Tibial nerve (tissue), 4 donors: Measurements from ENCODE around the gene PANK4. TPM values are rescaled to one million over a fixed set of nuclear protein-coding genes. Genes with fewer than 3 reads are reported as not detected.
A peak's percentile ranks its signal among the peaks of the same experiment; 100 is the strongest.

Experiments used
- DNase-seq, 2 donors: peaks; one replicate each; pipeline ENCODE4 v3.0.0-alpha.2; 2019; ENCODE audit warnings: low spot score in 2 of 2
- H3K27ac ChIP-seq, 4 donors: fragments of 200-600 bp; sonication (generic) in 3 of 4; one replicate each; pipeline ENCODE4 v1.5.1; 2017 to 2019; ENCODE audit warnings: mild to moderate bottlenecking in 1 of 4
- H3K27me3 ChIP-seq, 2 donors: fragments of 200-600 bp; sonication (generic) in 1 of 2; one replicate each; pipeline versions ENCODE4 v1.5.1 to v1.6.0; 2017 to 2019
- H3K36me3 ChIP-seq, 3 donors: fragments of 200-600 bp; sonication (generic); one replicate each; pipeline ENCODE4 v1.5.1; 2018 to 2019
- H3K4me1 ChIP-seq, 4 donors: fragments of 200-600 bp; sonication (generic) in 3 of 4; one replicate each; pipeline ENCODE4 v1.5.1; 2017 to 2019
- H3K4me3 ChIP-seq, 4 donors: fragments of 200-600 bp; sonication (generic) in 3 of 4; one replicate each; pipeline ENCODE4 v1.5.1; 2017 to 2019; ENCODE audit warnings: mild to moderate bottlenecking in 1 of 4, moderate library complexity in 1 of 4
- H3K9me3 ChIP-seq, 4 donors: fragments of 200-600 bp; sonication (generic) in 3 of 4; one replicate each; pipeline ENCODE4 v1.5.1; 2017 to 2019
- EP300 ChIP-seq, 2 donors: sonication (generic); formaldehyde crosslinking; IDR thresholded peaks; one replicate each; pipeline ENCODE4 v1.6.1; 2017; ENCODE audit warnings: antibody characterized with exemption in 2 of 2, mild to moderate bottlenecking in 1 of 2
- POLR2A ChIP-seq, 2 donors: fragments of 450-650 bp; IDR thresholded peaks; one replicate each; pipeline ENCODE4 v1.6.1; 2017; ENCODE audit warnings: antibody characterized with exemption in 2 of 2, mild to moderate bottlenecking in 2 of 2, moderate library complexity in 2 of 2
- WGBS, 2 donors: methylation state at CpG; one replicate each; pipeline ENCODE4 v1.1.5; 2018; 5-methylcytosine and 5-hydroxymethylcytosine counted together
- total RNA-seq, 4 donors: library from RNA; depleted of rRNA; stranded (reverse); fragments of >200 nt; gene quantifications; one replicate each; pipeline ENCODE4 v1.1.0, GENCODE V29; 2016
- TF ChIP-seq, protein P1 (sequence below), 5 experiments: fragments of 200-600 bp in 3 of 5; fragments of 450-650 bp in 2 of 5; sonication (generic) in 3 of 5; IDR thresholded peaks; one replicate each; pipeline ENCODE4 v1.5.1; 2016 to 2019; ENCODE audit warnings: antibody characterized with exemption in 5 of 5, mild to moderate bottlenecking in 3 of 5, moderate library complexity in 2 of 5

PANK4 gene
- total RNA-seq, 4 donors from 2014 or later: 14.2 to 50.0 (median 38.1) TPM

DNA sequence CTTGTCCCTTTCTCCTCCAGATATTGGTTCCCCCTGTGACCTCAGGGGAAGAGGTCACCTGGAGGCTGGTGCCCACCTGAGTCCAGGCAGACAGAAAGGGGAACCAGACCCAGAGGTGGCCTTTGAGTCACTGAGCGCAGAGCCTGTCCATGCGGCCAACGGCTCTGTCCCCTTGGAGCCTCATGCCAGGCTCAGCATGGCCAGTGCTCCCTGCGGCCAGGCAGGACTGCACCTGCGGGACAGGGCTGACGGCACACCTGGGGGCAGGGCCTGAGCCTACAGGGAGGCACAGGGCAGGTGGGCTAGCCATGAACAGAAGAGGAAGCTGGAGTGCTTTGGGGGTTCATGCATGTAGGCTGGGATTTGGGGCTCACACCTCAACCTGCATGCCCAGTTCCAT, 32.5 kb upstream of the PANK4 start:
- H3K36me3 ChIP-seq: peaks cover 0 to 63% (median 3%) of the 10 kb centered on the region in 3 donors
- no peaks in the 10 kb centered on the region for H3K27me3 ChIP-seq
- TF ChIP-seq, protein P1, sequence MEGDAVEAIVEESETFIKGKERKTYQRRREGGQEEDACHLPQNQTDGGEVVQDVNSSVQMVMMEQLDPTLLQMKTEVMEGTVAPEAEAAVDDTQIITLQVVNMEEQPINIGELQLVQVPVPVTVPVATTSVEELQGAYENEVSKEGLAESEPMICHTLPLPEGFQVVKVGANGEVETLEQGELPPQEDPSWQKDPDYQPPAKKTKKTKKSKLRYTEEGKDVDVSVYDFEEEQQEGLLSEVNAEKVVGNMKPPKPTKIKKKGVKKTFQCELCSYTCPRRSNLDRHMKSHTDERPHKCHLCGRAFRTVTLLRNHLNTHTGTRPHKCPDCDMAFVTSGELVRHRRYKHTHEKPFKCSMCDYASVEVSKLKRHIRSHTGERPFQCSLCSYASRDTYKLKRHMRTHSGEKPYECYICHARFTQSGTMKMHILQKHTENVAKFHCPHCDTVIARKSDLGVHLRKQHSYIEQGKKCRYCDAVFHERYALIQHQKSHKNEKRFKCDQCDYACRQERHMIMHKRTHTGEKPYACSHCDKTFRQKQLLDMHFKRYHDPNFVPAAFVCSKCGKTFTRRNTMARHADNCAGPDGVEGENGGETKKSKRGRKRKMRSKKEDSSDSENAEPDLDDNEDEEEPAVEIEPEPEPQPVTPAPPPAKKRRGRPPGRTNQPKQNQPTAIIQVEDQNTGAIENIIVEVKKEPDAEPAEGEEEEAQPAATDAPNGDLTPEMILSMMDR (IDR thresholded peaks at IDR 0.05): no peak
- TF ChIP-seq EP300 (IDR thresholded peaks at IDR 0.05): no peak
- no peak for TF ChIP-seq POLR2A (IDR thresholded peaks at IDR 0.05)
- H3K9me3 ChIP-seq: no peaks in the 10 kb centered on the region
- no peak overlapping the region for H3K27ac ChIP-seq
- peaks cover 0 to 44% (median 25%) of the 10 kb centered on the region in 4 donors for H3K4me1 ChIP-seq
- H3K4me3 ChIP-seq: no peak overlapping the region
- WGBS, 2 donors: 90 to 100% methylated on average over 2 to 6 of the region's 6 CpGs
- no peak for DNase-seq

DNA sequence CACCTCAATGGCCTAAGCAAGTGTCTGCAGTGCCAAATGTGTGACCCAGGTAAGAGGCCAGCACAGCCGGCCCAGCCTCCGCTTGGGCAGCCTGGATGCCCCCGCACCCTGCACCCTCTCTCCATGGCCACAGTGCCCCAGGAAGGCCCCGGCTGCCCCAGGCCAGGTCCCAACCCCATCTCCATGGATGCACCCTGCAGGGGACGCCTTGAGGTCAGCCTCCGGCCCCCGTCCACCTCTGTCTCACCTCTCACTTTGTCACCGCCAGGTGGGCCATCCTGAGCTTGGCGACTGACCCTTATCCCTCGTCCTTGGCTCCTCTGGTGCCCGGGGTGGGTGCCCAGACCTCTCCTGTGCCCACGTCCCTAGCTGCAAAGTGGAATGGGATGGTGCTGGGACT, 32.0 kb upstream of the PANK4 start:
- no peak for DNase-seq
- no peak overlapping the region for H3K4me3 ChIP-seq
- H3K4me1 ChIP-seq: peaks cover 0 to 44% (median 25%) of the 10 kb centered on the region in 4 donors
- no peaks in the 10 kb centered on the region for H3K9me3 ChIP-seq
- H3K27ac ChIP-seq: no peak overlapping the region
- peaks cover 0 to 58% (median 3%) of the 10 kb centered on the region in 3 donors for H3K36me3 ChIP-seq
- 91% methylated on average over 10 to 11 of the region's 12 CpGs for WGBS, 2 donors
- H3K27me3 ChIP-seq: no peaks in the 10 kb centered on the region
- TF ChIP-seq POLR2A (IDR thresholded peaks at IDR 0.05) (no peak), EP300 (IDR thresholded peaks at IDR 0.05) (no peak)
- TF ChIP-seq, protein P1 (IDR thresholded peaks at IDR 0.05): no peak

DNA sequence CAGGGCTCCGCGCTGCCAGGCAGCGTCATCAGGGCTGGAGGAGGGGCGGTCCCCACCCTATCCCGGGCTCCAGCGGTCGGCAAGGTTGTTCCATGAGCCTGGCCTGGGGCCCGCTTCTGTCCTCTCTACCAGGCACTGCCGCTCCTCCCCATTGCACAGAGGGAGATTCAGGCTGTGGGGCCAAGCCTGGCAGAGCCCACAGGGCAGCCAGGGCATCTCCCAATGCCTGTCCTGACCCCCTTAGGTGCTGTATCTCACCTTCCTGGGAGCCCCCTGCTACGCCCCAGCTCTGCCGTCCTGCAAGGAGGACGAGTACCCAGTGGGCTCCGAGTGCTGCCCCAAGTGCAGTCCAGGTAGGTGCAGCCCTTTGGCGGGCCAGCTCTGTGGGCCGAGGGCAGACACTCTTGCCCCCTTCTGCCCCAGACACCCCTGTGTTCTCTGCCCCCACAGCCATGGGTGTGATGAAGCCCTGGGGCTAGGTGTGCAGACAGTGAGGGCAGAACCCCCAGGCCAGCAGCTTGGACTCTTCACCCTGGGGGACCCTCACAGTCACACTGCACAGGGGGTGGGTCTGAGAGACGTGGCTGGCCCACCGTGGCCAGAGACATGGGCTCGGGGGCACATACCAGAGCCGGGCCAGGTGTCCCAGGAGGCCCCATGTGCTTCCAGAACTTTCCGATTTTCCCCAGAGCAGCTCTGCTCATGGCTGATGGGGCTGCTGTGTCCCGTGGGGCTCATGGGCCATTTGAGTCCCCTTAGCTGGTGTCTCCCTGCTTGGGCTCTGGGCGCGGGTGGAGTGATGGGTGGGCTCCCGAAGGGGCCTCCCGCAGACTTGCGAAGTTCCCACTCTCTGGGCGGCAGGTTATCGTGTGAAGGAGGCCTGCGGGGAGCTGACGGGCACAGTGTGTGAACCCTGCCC, 31.3 kb upstream of the PANK4 start:
- TF ChIP-seq POLR2A (IDR thresholded peaks at IDR 0.05): no peak
- TF ChIP-seq EP300 (IDR thresholded peaks at IDR 0.05): no peak
- TF ChIP-seq, protein P1 (IDR thresholded peaks at IDR 0.05): no peak
- 89% methylated on average over 23 to 24 of the region's 30 CpGs for WGBS, 2 donors
- no peak for DNase-seq
- H3K27me3 ChIP-seq: no peaks in the 10 kb centered on the region
- no peaks in the 10 kb centered on the region for H3K9me3 ChIP-seq
- peaks cover 0 to 44% (median 25%) of the 10 kb centered on the region in 4 donors for H3K4me1 ChIP-seq
- peak overlapping the region; percentile 30 to 99 (median 94) for H3K27ac ChIP-seq
- H3K36me3 ChIP-seq: peaks cover 0 to 52% (median 3%) of the 10 kb centered on the region in 3 donors
- peak overlapping the region; percentile 50 to 79 (median 66) for H3K4me3 ChIP-seq

DNA sequence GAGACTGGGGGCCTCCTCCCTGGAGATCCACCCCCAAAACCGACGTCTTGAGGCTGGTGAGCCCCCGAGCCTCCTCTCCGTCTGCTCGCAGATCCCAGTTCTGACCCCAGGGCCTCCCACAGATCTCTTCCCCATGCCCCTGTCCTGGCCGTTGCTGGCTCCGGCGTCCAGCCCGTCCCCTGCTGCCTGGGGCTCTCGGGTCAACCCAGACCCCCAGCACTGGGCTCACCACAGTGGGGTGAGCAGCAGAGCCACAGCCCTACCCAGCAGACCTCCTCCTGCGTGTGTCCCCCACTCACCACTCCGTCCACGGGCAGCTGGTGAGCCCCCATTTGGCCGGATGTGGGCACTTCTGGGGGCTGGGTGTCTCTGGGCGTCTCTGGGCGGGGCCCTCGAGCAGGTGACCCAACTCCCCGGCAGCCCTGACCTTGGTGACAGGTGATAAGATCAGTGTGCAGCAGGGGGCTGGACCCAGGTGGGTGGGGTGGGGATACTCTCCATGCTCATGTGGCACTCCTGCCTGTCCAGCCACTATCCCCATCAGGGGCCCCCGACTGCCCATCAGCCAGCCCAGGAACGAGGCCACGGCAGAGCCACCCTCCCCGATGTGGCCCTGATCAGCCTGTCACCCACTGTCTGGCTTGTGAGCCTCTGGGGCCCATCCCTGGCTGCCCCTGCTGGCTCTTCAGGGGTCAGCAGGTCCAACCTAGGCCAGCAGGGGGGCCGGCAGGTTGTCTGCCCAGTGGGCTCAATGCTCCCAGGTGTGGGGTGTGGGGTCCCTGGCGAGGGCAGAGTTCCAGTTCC, 30.5 kb upstream of the PANK4 start:
- no peaks in the 10 kb centered on the region for H3K9me3 ChIP-seq
- peaks cover 0 to 44% (median 25%) of the 10 kb centered on the region in 4 donors for H3K4me1 ChIP-seq
- no peaks in the 10 kb centered on the region for H3K27me3 ChIP-seq
- TF ChIP-seq, protein P1 (IDR thresholded peaks at IDR 0.05): no peak
- TF ChIP-seq EP300 (IDR thresholded peaks at IDR 0.05): no peak
- TF ChIP-seq POLR2A (IDR thresholded peaks at IDR 0.05): no peak
- WGBS, 2 donors: 8 to 25% methylated on average over 11 to 21 of the region's 24 CpGs
- DNase-seq: no peak
- H3K4me3 ChIP-seq: peak overlapping the region; percentile 50 to 79 (median 66)
- peaks cover 0 to 43% (median 3%) of the 10 kb centered on the region in 3 donors for H3K36me3 ChIP-seq
- H3K27ac ChIP-seq: peak overlapping the region; percentile 85 to 99 (median 94)
